Activated CD8-positive, alpha-beta T cell treated with anti-CD3 and anti-CD28 coated beads for 36 hours (primary cell): ENCODE data around the gene ATP6V0D1. TPM values are rescaled to one million over a fixed set of nuclear protein-coding genes. Genes with fewer than 3 reads are reported as not detected.
A peak's percentile ranks its signal among the peaks of the same experiment; 100 is the strongest.

Experiments used
- ATAC-seq: fragments of 200-7000 bp; cut with Tn5 transposase; one replicate; pipeline ENCODE4 v1.10.0; 2021; ENCODE audit warnings: mild to moderate bottlenecking, moderate library complexity
- CTCF ChIA-PET: fragments of 350-600 bp; sonication (Branson Sonifier 250); formaldehyde crosslinking; loops from one replicate; lab custom pipeline; 2021; ENCODE audit warnings: antibody characterized with exemption; lab: Charles Lee
- POLR2A ChIA-PET: fragments of 350-600 bp; sonication (Branson Sonifier 250); formaldehyde crosslinking; loops from one replicate; lab custom pipeline; 2021; ENCODE audit warnings: antibody characterized with exemption; lab: Charles Lee
- DNase-seq: peaks from one replicate; pipeline ENCODE4 v3.0.0-alpha.2; 2020
- H3K27ac Mint-ChIP-seq: one replicate; pipeline ENCODE4 v1.8.0; 2021; ENCODE audit warnings: mild to moderate bottlenecking, mixed read lengths
- H3K27me3 Mint-ChIP-seq: one replicate; pipeline ENCODE4 v1.8.0; 2021; ENCODE audit warnings: mixed read lengths
- H3K36me3 Mint-ChIP-seq: one replicate; pipeline ENCODE4 v1.8.0; 2021; ENCODE audit warnings: low read depth, mixed read lengths
- H3K4me1 Mint-ChIP-seq: one replicate; pipeline ENCODE4 v1.8.0; 2021; ENCODE audit warnings: low read depth, mixed read lengths
- H3K4me3 Mint-ChIP-seq: one replicate; pipeline ENCODE4 v1.8.0; 2021; ENCODE audit warnings: mild to moderate bottlenecking, moderate library complexity, mixed read lengths
- H3K9me3 Mint-ChIP-seq: one replicate; pipeline ENCODE4 v1.8.0; 2021; ENCODE audit warnings: mixed read lengths
- intact Hi-C: fragments of 100-400 bp; cut with micrococcal nuclease; formaldehyde crosslinking; loops from one replicate; pipeline ENCODE4 v1.10.0; 2022
- total RNA-seq, 2 experiments: library from RNA; stranded (reverse); gene quantifications; one replicate each; pipeline ENCODE4 v1.2.3, GENCODE V29; 2021
- TF ChIP-seq, protein P1 (sequence below): fragments of 200-600 bp; IDR thresholded peaks from one replicate; pipeline ENCODE4 v1.8.0; 2022; ENCODE audit warnings: antibody characterized with exemption, mild to moderate bottlenecking

Gene ATP6V0D1
- total RNA-seq, 2 experiments from 2014 or later: 17.5 to 18.2 TPM

GRCh38 chr16:67446968-67447507, 33.9 kb downstream of the ATP6V0D1 start:
- H3K9me3 Mint-ChIP-seq: no peaks in the 10 kb centered on the region
- intact Hi-C loops: no loop called here
- POLR2A ChIA-PET: no interaction called here
- TF ChIP-seq, protein P1, sequence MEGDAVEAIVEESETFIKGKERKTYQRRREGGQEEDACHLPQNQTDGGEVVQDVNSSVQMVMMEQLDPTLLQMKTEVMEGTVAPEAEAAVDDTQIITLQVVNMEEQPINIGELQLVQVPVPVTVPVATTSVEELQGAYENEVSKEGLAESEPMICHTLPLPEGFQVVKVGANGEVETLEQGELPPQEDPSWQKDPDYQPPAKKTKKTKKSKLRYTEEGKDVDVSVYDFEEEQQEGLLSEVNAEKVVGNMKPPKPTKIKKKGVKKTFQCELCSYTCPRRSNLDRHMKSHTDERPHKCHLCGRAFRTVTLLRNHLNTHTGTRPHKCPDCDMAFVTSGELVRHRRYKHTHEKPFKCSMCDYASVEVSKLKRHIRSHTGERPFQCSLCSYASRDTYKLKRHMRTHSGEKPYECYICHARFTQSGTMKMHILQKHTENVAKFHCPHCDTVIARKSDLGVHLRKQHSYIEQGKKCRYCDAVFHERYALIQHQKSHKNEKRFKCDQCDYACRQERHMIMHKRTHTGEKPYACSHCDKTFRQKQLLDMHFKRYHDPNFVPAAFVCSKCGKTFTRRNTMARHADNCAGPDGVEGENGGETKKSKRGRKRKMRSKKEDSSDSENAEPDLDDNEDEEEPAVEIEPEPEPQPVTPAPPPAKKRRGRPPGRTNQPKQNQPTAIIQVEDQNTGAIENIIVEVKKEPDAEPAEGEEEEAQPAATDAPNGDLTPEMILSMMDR: no peak
- H3K27me3 Mint-ChIP-seq: no peaks in the 10 kb centered on the region
- CTCF ChIA-PET: interaction anchor here (0.6 to 7.0 kb wide), 30 partner anchors 8 to 458 kb away, joined by 3 to 94 read pairs (median 4); partner anchors contain the start of genes ATP6V0D1 and HSD11B2
- ATAC-seq: no peak
- no peak for DNase-seq
- H3K27ac Mint-ChIP-seq: peak overlapping the region; percentile 30
- H3K36me3 Mint-ChIP-seq: no peaks in the 10 kb centered on the region
- H3K4me1 Mint-ChIP-seq: no peaks in the 10 kb centered on the region
- H3K4me3 Mint-ChIP-seq: no peak overlapping the region

DNA sequence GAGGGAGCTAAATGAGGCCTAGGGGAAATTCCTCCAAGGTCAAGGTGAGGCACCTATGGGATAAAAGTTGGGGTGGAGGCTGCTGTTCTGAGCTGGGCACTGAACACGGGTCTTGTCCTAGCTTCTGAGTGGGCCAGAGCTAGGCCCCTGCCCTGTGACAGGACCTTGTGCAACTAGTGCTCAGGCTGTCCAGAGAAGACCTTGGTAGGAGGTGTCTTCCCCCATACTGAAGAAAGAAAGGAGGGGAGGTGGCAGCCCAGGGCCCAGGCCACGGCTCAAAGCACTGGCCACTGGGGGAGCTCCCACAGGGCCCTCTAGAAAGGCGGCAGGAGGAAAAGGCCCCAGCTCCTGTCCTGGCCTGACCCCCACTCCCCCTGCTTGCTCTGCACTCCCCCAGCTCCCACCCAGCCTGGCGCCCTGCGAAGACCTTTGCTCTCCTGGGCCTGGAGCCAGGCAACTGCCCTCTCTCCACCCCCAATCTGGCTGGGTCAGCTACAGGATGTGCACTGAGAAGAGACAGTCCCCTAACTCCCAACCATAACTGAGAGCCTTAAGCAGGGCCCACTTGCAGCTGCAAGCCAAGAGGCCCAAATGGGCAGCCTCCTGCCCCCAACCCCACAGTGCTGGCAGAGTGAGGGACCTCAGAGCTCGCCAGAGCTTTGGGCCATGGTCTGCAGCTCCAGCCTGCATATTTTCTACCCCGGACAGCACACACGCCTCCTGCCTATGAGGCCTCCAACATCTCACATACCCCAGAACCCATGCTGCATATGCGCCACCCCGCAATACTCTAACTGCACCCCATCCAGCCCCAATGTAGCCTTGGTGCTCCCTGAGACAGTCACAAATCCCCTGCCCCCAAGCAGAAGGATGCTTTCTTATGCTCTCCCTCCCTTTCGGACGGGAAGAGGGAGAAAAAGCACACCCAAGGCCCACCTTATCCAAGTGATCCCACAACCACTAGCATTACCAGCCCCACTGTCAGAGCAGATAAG, 34.7 kb downstream of the ATP6V0D1 start:
- no peak overlapping the region for H3K27ac Mint-ChIP-seq
- DNase-seq: no peak
- no peaks in the 10 kb centered on the region for H3K9me3 Mint-ChIP-seq
- TF ChIP-seq, protein P1: no peak
- no peak overlapping the region for H3K4me3 Mint-ChIP-seq
- no peak for ATAC-seq
- H3K27me3 Mint-ChIP-seq: no peaks in the 10 kb centered on the region
- intact Hi-C loops: no loop called here
- no peaks in the 10 kb centered on the region for H3K36me3 Mint-ChIP-seq
- CTCF ChIA-PET: interaction anchor here (1.0 to 7.0 kb wide), 13 partner anchors 10 to 492 kb away, joined by 3 to 94 read pairs (median 6); partner anchors contain the start of genes ATP6V0D1 and HSD11B2
- POLR2A ChIA-PET: interaction anchor here (0.7 kb wide), 1 partner anchor 21 kb away, joined by 3 read pairs; no protein-coding TSS in a partner anchor
- H3K4me1 Mint-ChIP-seq: no peaks in the 10 kb centered on the region

DNA sequence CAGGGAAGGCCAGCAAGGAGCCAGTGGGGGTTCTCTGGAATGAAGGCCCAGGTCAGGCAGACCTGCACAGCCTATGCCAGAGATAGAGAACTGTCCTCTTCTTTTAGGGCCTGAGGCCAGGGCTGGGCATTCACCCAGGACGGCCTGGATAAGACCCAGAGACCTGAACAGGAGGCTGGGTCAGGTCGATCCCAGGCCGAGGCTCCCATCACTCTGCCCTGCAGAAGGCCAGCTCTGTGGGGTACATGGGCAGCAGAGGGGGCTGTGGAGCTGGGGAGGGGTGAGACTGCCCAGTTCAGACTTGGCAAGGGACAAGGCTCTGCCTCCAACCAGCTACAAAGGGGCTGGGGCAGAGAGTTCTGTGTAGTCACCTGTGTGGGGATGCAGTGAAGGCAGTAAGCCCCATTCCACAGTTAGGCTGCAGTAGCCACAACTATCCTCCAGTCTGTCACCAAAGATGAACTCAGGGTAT, 35.5 kb downstream of the ATP6V0D1 start:
- ATAC-seq (no peak), DNase-seq (no peak)
- ChIA-PET POLR2A (no interaction called here), CTCF (interaction anchor here (1.0 to 7.0 kb wide), 6 partner anchors 13 to 491 kb away, joined by 3 to 94 read pairs (median 5); partner anchors contain the start of gene ATP6V0D1)
- intact Hi-C loops: no loop called here
- Mint-ChIP-seq H3K4me3 (no peak overlapping the region), H3K9me3 (no peaks in the 10 kb centered on the region), H3K27me3 (no peaks in the 10 kb centered on the region), H3K36me3 (no peaks in the 10 kb centered on the region), H3K4me1 (no peaks in the 10 kb centered on the region), H3K27ac (no peak overlapping the region)
- TF ChIP-seq, protein P1: no peak

DNA sequence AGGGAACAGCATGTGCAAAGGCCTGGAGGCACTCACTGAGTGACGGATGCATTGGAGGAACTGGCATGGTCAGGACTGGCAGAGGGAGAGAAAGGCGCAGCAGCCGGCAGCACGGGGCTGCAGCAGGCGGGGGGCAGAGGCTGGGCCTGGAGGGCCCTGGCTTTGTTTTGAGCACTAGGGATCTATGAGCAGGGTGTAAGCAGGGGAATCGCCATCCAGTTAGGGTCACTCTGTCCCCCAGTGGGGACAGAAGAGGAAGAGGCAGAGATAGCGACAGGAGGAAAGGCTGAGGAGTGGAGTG, 35.9 kb downstream of the ATP6V0D1 start:
- no peaks in the 10 kb centered on the region for H3K36me3 Mint-ChIP-seq

More for the DNA sequence above, 35.9 kb downstream of the ATP6V0D1 start:
- Mint-ChIP-seq H3K27ac (no peak overlapping the region), H3K4me1 (no peaks in the 10 kb centered on the region), H3K9me3 (no peaks in the 10 kb centered on the region), H3K27me3 (no peaks in the 10 kb centered on the region), H3K4me3 (no peak overlapping the region)
- ChIA-PET POLR2A (no interaction called here), CTCF (interaction anchor here (1.0 to 7.0 kb wide), 4 partner anchors 13 to 45 kb away, joined by 3 to 94 read pairs (median 18); no protein-coding TSS in a partner anchor)
- TF ChIP-seq, protein P1: no peak
- intact Hi-C loops: no loop called here
- no peak for DNase-seq
- no peak for ATAC-seq
